Tibial artery (tissue), 4 donors: Measurements from ENCODE around the gene OGN.

ENCODE experiments used
- DNase-seq, 2 donors: peaks; one replicate each; pipeline ENCODE4 v3.0.0-alpha.2; 2019
- H3K27ac ChIP-seq, 2 donors: fragments of 200-600 bp; sonication (generic) in 1 of 2; 1 replicate in 1 of 2; 2 replicates in 1 of 2; pipeline ENCODE4 v1.5.1; 2018 to 2019; ENCODE audit warnings: mild to moderate bottlenecking in 1 of 2
- H3K27me3 ChIP-seq, 2 donors: fragments of 200-600 bp; sonication (generic) in 1 of 2; one replicate each; pipeline versions ENCODE4 v1.5.1 to v1.6.0; 2016 to 2019
- H3K36me3 ChIP-seq, 3 donors: fragments of 200-600 bp; sonication (generic) in 2 of 3; one replicate each; pipeline ENCODE4 v1.5.1; 2016 to 2019; ENCODE audit warnings: mild to moderate bottlenecking in 2 of 3
- H3K4me1 ChIP-seq, 4 donors: fragments of 200-600 bp; sonication (generic) in 2 of 4; 1 replicate in 3 of 4; 2 replicates in 1 of 4; pipeline ENCODE4 v1.5.1; 2016 to 2019
- H3K4me3 ChIP-seq, 2 donors: fragments of 200-600 bp; sonication (generic) in 1 of 2; 1 replicate in 1 of 2; 2 replicates in 1 of 2; pipeline ENCODE4 v1.5.1; 2018 to 2019; ENCODE audit warnings: mild to moderate bottlenecking in 2 of 2
- H3K9me3 ChIP-seq, 3 donors: fragments of 200-600 bp; sonication (generic) in 1 of 3; one replicate each; pipeline ENCODE4 v1.5.1; 2016 to 2019
- CTCF ChIP-seq, 2 experiments: fragments of 200-600 bp in 1 of 2; fragments of 450-650 bp in 1 of 2; IDR thresholded peaks; one replicate each; pipeline ENCODE4 v1.5.1; 2017 to 2019; ENCODE audit warnings: antibody characterized with exemption in 2 of 2, mild to moderate bottlenecking in 1 of 2, moderate library complexity in 1 of 2
- intact Hi-C: fragments of 100-400 bp; cut with DNase I; formaldehyde crosslinking; loops from one replicate; pipeline ENCODE4 v1.15.0; 2023; ENCODE audit warnings: low total_unique reads

The OGN gene

GRCh38 chr9:92380603-92381002 is 23.8 kb downstream of the OGN start:
- Histone ChIP-seq H3K27me3 (no peaks in the 10 kb centered on the region), H3K9me3 (no peaks in the 10 kb centered on the region), H3K4me3 (no peak overlapping the region), H3K36me3 (no peaks in the 10 kb centered on the region), H3K27ac (no peak overlapping the region), H3K4me1 (peaks cover 0 to 19% (median 0%) of the 10 kb centered on the region in 4 donors)
- DNase-seq: no peak
- intact Hi-C loops: no loop called here
- no peak for TF ChIP-seq CTCF (IDR thresholded peaks at IDR 0.05)

GRCh38 chr9:92378865-92379560 is 25.4 kb downstream of the OGN start:
- Histone ChIP-seq H3K27ac (no peak overlapping the region), H3K9me3 (peaks cover 0 to 4% (median 0%) of the 10 kb centered on the region in 3 donors), H3K4me3 (no peak overlapping the region), H3K4me1 (peaks cover 0 to 3% (median 0%) of the 10 kb centered on the region in 4 donors), H3K27me3 (no peaks in the 10 kb centered on the region), H3K36me3 (no peaks in the 10 kb centered on the region)
- no peak for DNase-seq
- intact Hi-C loops: no loop called here
- TF ChIP-seq CTCF (IDR thresholded peaks at IDR 0.05): no peak

- Histone ChIP-seq H3K4me3 (no peak overlapping the region), H3K27ac (no peak overlapping the region), H3K9me3 (peaks cover 0 to 15% (median 2%) of the 10 kb centered on the region in 3 donors), H3K36me3 (no peaks in the 10 kb centered on the region), H3K4me1 (no peaks in the 10 kb centered on the region), H3K27me3 (no peaks in the 10 kb centered on the region)
- intact Hi-C loops: no loop called here
- TF ChIP-seq CTCF (IDR thresholded peaks at IDR 0.05): no peak
- no peak for DNase-seq
Observed at GRCh38 chr9:92377876-92378275, 26.5 kb downstream of the OGN start.

- H3K4me1 ChIP-seq: no peaks in the 10 kb centered on the region
- no peak overlapping the region for H3K27ac ChIP-seq
- H3K4me3 ChIP-seq: no peak overlapping the region
- no peak for TF ChIP-seq CTCF (IDR thresholded peaks at IDR 0.05)
- H3K27me3 ChIP-seq: no peaks in the 10 kb centered on the region
- intact Hi-C loops: no loop called here
- DNase-seq: no peak
- H3K9me3 ChIP-seq: peaks cover 0 to 21% (median 4%) of the 10 kb centered on the region in 3 donors
- H3K36me3 ChIP-seq: no peaks in the 10 kb centered on the region
Observed at GRCh38 chr9:92373167-92373566, 31.2 kb downstream of the OGN start.

- no peaks in the 10 kb centered on the region for H3K27me3 ChIP-seq
- DNase-seq: no peak
- no peak overlapping the region for H3K4me3 ChIP-seq
- no peaks in the 10 kb centered on the region for H3K4me1 ChIP-seq
- intact Hi-C loops: no loop called here
- H3K27ac ChIP-seq: no peak overlapping the region
- H3K36me3 ChIP-seq: no peaks in the 10 kb centered on the region
- H3K9me3 ChIP-seq: peaks cover 0 to 17% (median 4%) of the 10 kb centered on the region in 3 donors
- no peak for TF ChIP-seq CTCF (IDR thresholded peaks at IDR 0.05)
Observed at GRCh38 chr9:92369075-92369474, 35.3 kb downstream of the OGN start.
